ENCODE results near the gene WDR1.

Gene WDR1

GRCh38 chr4:10083861-10084641, 32.5 kb downstream of the WDR1 start:
- Histone ChIP-seq H3K9ac (ENCODE audit: low read depth, low read length) (no peak overlapping the region), H4K20me1 (ENCODE audit: insufficient read depth, low read length) (peaks cover 80% of the 10 kb centered on the region), H3K27ac (ENCODE audit: low read length) (no peak overlapping the region), H3K27me3 (ENCODE audit: insufficient read depth, low read length, poor library complexity) (no peaks in the 10 kb centered on the region), H3K79me2 (ENCODE audit: insufficient read depth, low read length) (peaks cover 3% of the 10 kb centered on the region; the same call in 1 of the 2 replicates), H2AFZ (ENCODE audit: low read depth, low read length) (no peak overlapping the region), H3K4me1 (ENCODE audit: insufficient read depth, low read length) (no peaks in the 10 kb centered on the region), H3K9me3 (ENCODE audit: insufficient read depth, low read length, severe bottlenecking) (no peaks in the 10 kb centered on the region), H3K4me2 (ENCODE audit: insufficient read depth, low read length) (no peak overlapping the region), H3K4me3 (ENCODE audit: low read depth in 1 of 2, low read length in 2 of 2) (no peak overlapping the region), H3K36me3 (ENCODE audit: insufficient read depth, low read length) (peaks cover 99% of the 10 kb centered on the region)
- TF ChIP-seq EZH2 (IDR thresholded peaks at IDR 0.05; ENCODE audit: borderline replicate concordance, low read depth, low read length, severe bottlenecking) (no peak), CTCF (IDR thresholded peaks at IDR 0.05; ENCODE audit: borderline replicate concordance, extremely low read depth, low read length, poor library complexity, severe bottlenecking) (no peak)
- DNase-seq, result no peak
- no peak; the same call in 2 of the 3 replicates for ATAC-seq (ENCODE audit: insufficient read depth, low read depth)

GRCh38 chr4:10083331-10083771, 33.2 kb downstream of the WDR1 start:
- Histone ChIP-seq H4K20me1 (ENCODE audit: insufficient read depth, low read length) (peaks cover 78% of the 10 kb centered on the region), H3K36me3 (ENCODE audit: insufficient read depth, low read length) (peaks cover 99% of the 10 kb centered on the region)
- no peak for DNase-seq

GRCh38 chr4:10082459-10083272, 33.9 kb downstream of the WDR1 start:
- Histone ChIP-seq H3K4me3 (ENCODE audit: low read depth in 1 of 2, low read length in 2 of 2) (no peak overlapping the region), H3K9me3 (ENCODE audit: insufficient read depth, low read length, severe bottlenecking) (no peaks in the 10 kb centered on the region), H3K36me3 (ENCODE audit: insufficient read depth, low read length) (peaks cover 99% of the 10 kb centered on the region), H2AFZ (ENCODE audit: low read depth, low read length) (no peak overlapping the region), H3K4me1 (ENCODE audit: insufficient read depth, low read length) (no peaks in the 10 kb centered on the region), H3K27ac (ENCODE audit: low read length) (no peak overlapping the region), H3K79me2 (ENCODE audit: insufficient read depth, low read length) (no peaks in the 10 kb centered on the region), H3K27me3 (ENCODE audit: insufficient read depth, low read length, poor library complexity) (no peaks in the 10 kb centered on the region), H3K4me2 (ENCODE audit: insufficient read depth, low read length) (no peak overlapping the region), H4K20me1 (ENCODE audit: insufficient read depth, low read length) (peaks cover 80% of the 10 kb centered on the region), H3K9ac (ENCODE audit: low read depth, low read length) (no peak overlapping the region)
- TF ChIP-seq CTCF (IDR thresholded peaks at IDR 0.05; ENCODE audit: borderline replicate concordance, extremely low read depth, low read length, poor library complexity, severe bottlenecking), result no peak
- no peak for TF ChIP-seq EZH2 (IDR thresholded peaks at IDR 0.05; ENCODE audit: borderline replicate concordance, low read depth, low read length, severe bottlenecking)
- DNase-seq, result no peak
- no peak for ATAC-seq (ENCODE audit: insufficient read depth, low read depth)

More at GRCh38 chr4:10083331-10083771, 33.2 kb downstream of the WDR1 start:
- Histone ChIP-seq H3K79me2 (ENCODE audit: insufficient read depth, low read length) (no peaks in the 10 kb centered on the region), H3K4me3 (ENCODE audit: low read depth in 1 of 2, low read length in 2 of 2) (no peak overlapping the region), H3K4me1 (ENCODE audit: insufficient read depth, low read length) (no peaks in the 10 kb centered on the region), H3K9me3 (ENCODE audit: insufficient read depth, low read length, severe bottlenecking) (no peaks in the 10 kb centered on the region), H3K9ac (ENCODE audit: low read depth, low read length) (no peak overlapping the region), H3K27me3 (ENCODE audit: insufficient read depth, low read length, poor library complexity) (no peaks in the 10 kb centered on the region), H2AFZ (ENCODE audit: low read depth, low read length) (no peak overlapping the region), H3K27ac (ENCODE audit: low read length) (no peak overlapping the region), H3K4me2 (ENCODE audit: insufficient read depth, low read length) (no peak overlapping the region)
- no peak for ATAC-seq (ENCODE audit: insufficient read depth, low read depth)
- TF ChIP-seq CTCF (IDR thresholded peaks at IDR 0.05; ENCODE audit: borderline replicate concordance, extremely low read depth, low read length, poor library complexity, severe bottlenecking) (no peak), EZH2 (IDR thresholded peaks at IDR 0.05; ENCODE audit: borderline replicate concordance, low read depth, low read length, severe bottlenecking) (no peak)
